ENCODE results near the gene UGT1A10. TPM values are rescaled to one million over a fixed set of nuclear protein-coding genes. Genes with fewer than 3 reads are reported as not detected.
"Not testable (repeated sequence)": the region's sequence is repeated elsewhere in the genome, so short reads cannot be mapped to it uniquely, and the experiment has no call there.

UGT1A10 gene
- total RNA-seq, 1 experiment from 2014 or later: not detected

- H3K4me1 ChIP-seq: no peaks in the 10 kb centered on the region
- H3K4me3 ChIP-seq: no peak overlapping the region
- no peaks in the 10 kb centered on the region; the same call in 1 of the 2 replicates for H3K9me3 ChIP-seq (replicated peaks)
- no peak for DNase-seq
- no peaks in the 10 kb centered on the region for H3K36me3 ChIP-seq
- no peak overlapping the region for H3K27ac ChIP-seq
- no peaks in the 10 kb centered on the region for H3K27me3 ChIP-seq
Measured at GRCh38 chr2:233693963-233694362, 57.7 kb downstream of the UGT1A10 start.

DNA sequence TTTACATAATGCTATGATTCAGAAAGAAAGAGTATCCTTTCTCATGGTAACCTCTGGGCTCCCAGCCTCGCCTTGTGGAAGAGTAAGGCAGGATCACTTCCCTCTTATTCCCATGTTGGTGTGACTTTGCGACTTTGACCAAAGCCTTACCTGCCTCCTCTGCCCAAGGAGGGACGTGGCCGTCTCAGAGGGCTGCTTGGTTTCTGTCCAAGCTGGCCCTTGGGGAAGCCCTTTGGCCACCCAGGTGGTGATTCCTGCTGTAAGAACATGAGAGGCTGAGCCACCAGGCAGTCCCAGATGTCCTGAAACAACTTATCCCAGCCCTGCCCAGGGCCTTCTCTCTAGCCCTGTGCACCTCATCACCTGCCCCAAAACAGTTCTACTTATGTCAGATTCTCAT lies 62.5 kb downstream of the UGT1A10 start:
- no peaks in the 10 kb centered on the region for H3K36me3 ChIP-seq
- no peak for DNase-seq
- H3K27ac ChIP-seq: no peak overlapping the region
- H3K9me3 ChIP-seq (replicated peaks): no peaks in the 10 kb centered on the region; the same call in 1 of the 2 replicates
- H3K4me3 ChIP-seq: no peak overlapping the region
- no peaks in the 10 kb centered on the region for H3K4me1 ChIP-seq
- H3K27me3 ChIP-seq: no peaks in the 10 kb centered on the region

DNA sequence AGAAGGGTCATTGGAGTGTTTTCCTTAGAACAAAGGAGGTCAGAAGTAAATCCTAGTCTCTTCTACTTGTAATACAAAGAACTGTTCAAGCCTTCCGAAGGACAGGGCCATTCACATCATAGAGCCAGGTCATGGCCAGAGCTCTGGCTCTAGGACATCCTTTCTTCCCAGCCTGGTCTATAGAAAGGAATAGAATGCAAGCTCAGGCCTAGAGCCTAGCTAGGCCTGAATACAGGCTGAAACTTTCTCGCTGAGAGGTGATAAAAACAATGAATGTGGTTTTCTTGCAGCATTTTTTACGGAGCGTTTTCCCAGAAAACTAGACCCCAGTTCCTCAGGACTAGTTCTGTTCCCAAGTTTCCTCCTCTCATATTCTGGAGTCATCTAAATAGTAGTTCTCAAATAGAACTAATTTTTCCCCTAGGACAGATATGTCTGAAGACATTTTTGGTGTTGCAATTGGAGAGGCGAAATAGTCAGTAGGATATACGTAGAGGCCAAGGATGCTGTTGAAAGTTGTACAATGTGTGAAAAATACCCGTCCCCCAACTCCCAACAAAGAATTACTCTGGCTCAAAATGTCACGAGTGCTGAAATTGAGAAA lies 63.3 kb downstream of the UGT1A10 start:
- no peaks in the 10 kb centered on the region; the same call in 1 of the 2 replicates for H3K9me3 ChIP-seq (replicated peaks)
- no peak overlapping the region for H3K27ac ChIP-seq
- H3K4me3 ChIP-seq: no peak overlapping the region
- no peaks in the 10 kb centered on the region for H3K4me1 ChIP-seq
- H3K36me3 ChIP-seq: no peaks in the 10 kb centered on the region
- no peaks in the 10 kb centered on the region for H3K27me3 ChIP-seq
- DNase-seq: no peak

- no peak for DNase-seq
- no peaks in the 10 kb centered on the region for H3K36me3 ChIP-seq
- H3K4me3 ChIP-seq: no peak overlapping the region
- no peaks in the 10 kb centered on the region for H3K4me1 ChIP-seq
- H3K27ac ChIP-seq: no peak overlapping the region
- no peaks in the 10 kb centered on the region; the same call in 1 of the 2 replicates for H3K9me3 ChIP-seq (replicated peaks)
- no peaks in the 10 kb centered on the region for H3K27me3 ChIP-seq
Measured at GRCh38 chr2:233700028-233700635, 63.9 kb downstream of the UGT1A10 start.

DNA sequence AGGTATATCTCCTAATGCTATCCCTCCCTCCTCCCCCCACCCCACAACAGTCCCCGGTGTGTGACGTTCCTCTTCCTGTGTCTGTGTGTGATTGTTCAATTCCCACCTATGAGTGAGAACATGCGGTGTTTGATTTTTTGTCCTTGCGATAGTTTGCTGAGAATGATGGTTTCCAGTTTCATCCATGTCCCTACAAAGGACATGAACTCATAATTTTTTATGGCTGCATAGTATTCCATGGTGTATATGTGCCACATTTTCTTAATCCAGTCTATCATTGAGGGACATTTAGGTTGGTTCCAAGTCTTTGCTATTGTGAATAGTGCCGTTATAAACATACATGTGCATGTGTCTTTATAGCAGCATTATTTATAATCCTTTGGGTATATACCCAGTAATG lies 64.6 kb downstream of the UGT1A10 start:
- H3K9me3 ChIP-seq (replicated peaks): not testable (repeated sequence)

DNA sequence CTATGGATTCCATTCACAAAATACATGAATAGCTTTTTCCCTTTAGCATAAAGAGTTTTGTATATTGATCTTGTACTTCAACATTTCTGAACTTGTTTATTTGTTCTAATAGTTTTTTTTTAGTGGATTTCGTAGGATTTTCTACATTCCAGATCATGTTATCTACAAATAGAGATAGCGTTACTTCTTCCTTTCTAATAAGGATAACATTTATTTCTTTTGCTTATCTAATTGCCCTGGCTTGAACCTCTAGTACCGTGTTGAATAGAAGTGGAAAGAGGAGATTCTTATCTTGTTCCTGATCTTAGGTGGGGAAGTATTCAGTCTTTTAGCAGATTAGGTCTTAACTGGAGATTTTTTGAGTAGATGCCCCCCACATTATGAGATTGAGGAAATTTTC lies 66.0 kb downstream of the UGT1A10 start:
- Histone ChIP-seq H3K9me3 (replicated peaks) (no peaks in the 10 kb centered on the region), H3K4me1 (no peaks in the 10 kb centered on the region), H3K4me3 (no peak overlapping the region), H3K27ac (no peak overlapping the region), H3K27me3 (no peaks in the 10 kb centered on the region), H3K36me3 (no peaks in the 10 kb centered on the region)
- DNase-seq: no peak

More for the DNA sequence above, 64.6 kb downstream of the UGT1A10 start:
- not testable (repeated sequence) for H3K27ac ChIP-seq, H3K4me3 ChIP-seq, H3K36me3 ChIP-seq, H3K27me3 ChIP-seq, DNase-seq, H3K4me1 ChIP-seq

- DNase-seq: no peak
- Histone ChIP-seq H3K36me3 (no peaks in the 10 kb centered on the region), H3K4me1 (no peaks in the 10 kb centered on the region), H3K9me3 (replicated peaks) (no peaks in the 10 kb centered on the region), H3K27me3 (no peaks in the 10 kb centered on the region), H3K27ac (no peak overlapping the region), H3K4me3 (no peak overlapping the region)
Measured at GRCh38 chr2:233705911-233706506, 69.8 kb downstream of the UGT1A10 start.

DNA sequence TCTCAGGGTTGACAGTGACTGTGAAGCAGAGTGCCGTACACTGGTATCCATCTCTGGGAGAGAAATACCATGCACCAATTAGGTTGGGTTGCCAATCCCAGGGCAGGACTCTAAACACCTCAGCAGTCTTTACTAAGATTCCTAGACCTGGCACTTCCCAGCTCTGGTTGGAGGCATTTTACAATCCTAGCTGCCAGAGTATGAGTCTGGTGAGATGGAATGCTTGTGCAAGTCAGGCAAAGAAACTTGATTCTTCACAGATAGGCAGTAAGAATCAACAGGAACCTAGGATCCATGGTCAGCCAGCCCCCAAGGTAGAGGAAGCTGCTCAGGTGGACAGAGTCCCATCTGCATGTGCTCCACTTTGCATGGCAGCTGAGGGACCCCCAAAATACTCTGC lies 70.5 kb downstream of the UGT1A10 start:
- Histone ChIP-seq H3K36me3 (no peaks in the 10 kb centered on the region), H3K27ac (no peak overlapping the region), H3K27me3 (no peaks in the 10 kb centered on the region), H3K4me3 (no peak overlapping the region), H3K9me3 (replicated peaks) (no peaks in the 10 kb centered on the region), H3K4me1 (no peaks in the 10 kb centered on the region)
- DNase-seq: no peak

DNA sequence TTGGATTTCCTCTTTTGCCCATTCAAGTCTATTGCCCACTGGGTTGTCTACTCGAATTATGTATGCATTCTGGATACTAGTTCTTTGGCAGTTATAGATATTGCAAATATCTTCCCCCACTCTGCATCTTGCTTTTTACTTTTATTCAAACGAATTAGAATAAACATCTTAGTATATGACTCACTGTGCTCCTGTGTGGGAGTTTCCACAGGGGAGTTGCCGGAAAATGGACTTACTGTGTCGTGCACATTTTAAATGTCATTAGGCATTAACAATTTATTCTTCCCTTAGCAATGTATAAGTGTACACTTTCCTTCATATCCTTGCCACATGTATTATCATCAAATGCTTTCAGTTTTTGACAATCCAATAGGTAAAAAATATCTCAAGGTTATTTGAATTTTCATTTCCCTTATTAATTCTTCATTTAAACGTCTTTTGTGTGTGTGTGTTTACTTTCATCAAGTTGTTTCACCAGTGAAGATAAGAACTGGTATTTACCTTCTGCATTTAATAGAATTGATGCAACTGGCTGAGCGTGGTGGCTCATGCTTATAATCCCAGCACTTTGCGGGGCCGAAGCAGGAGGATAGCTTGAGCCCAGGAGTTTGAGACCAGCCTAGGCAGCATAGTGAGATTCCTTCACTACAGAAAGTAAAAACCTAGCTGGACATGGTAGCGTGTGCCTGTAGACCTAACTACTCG lies 71.8 kb downstream of the UGT1A10 start:
- no peak overlapping the region for H3K27ac ChIP-seq

DNA sequence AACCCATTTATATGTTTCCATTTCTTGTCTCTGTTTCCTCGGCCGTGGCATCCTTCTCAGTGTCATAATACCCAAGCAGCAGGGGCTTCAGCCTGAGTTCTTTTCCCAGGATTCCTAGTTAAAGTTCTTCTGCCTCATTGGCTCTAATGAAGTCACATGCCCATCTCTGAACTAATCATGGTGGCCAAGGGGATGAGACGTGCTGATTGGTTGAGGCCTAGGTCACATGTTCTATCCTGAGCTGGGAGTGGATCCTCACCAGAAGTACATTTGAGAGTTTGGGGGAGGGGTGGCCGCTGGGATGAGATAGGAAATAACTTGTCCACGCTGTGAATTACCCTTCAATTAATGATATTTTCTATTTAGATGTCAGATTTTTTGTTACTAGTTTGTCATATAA lies 72.7 kb downstream of the UGT1A10 start:
- H3K36me3 ChIP-seq: no peaks in the 10 kb centered on the region
- H3K9me3 ChIP-seq (replicated peaks): no peaks in the 10 kb centered on the region
- no peak overlapping the region for H3K27ac ChIP-seq
- peak; percentile 15 to 45 for DNase-seq
- H3K4me3 ChIP-seq: no peak overlapping the region
- H3K27me3 ChIP-seq: no peaks in the 10 kb centered on the region
- H3K4me1 ChIP-seq: no peaks in the 10 kb centered on the region

More for the DNA sequence above, 71.8 kb downstream of the UGT1A10 start:
- no peaks in the 10 kb centered on the region for H3K4me1 ChIP-seq
- H3K27me3 ChIP-seq: no peaks in the 10 kb centered on the region
- no peak overlapping the region for H3K4me3 ChIP-seq
- no peaks in the 10 kb centered on the region for H3K36me3 ChIP-seq
- DNase-seq: no peak
- H3K9me3 ChIP-seq (replicated peaks): no peaks in the 10 kb centered on the region

- no peaks in the 10 kb centered on the region for H3K9me3 ChIP-seq (replicated peaks)
- DNase-seq: peak; percentile 83 to 89
- no peak overlapping the region for H3K4me3 ChIP-seq
- no peaks in the 10 kb centered on the region for H3K4me1 ChIP-seq
- H3K27me3 ChIP-seq: no peaks in the 10 kb centered on the region
- no peak overlapping the region for H3K27ac ChIP-seq
- H3K36me3 ChIP-seq: no peaks in the 10 kb centered on the region
Measured at GRCh38 chr2:233711312-233712008, 75.2 kb downstream of the UGT1A10 start.

DNA sequence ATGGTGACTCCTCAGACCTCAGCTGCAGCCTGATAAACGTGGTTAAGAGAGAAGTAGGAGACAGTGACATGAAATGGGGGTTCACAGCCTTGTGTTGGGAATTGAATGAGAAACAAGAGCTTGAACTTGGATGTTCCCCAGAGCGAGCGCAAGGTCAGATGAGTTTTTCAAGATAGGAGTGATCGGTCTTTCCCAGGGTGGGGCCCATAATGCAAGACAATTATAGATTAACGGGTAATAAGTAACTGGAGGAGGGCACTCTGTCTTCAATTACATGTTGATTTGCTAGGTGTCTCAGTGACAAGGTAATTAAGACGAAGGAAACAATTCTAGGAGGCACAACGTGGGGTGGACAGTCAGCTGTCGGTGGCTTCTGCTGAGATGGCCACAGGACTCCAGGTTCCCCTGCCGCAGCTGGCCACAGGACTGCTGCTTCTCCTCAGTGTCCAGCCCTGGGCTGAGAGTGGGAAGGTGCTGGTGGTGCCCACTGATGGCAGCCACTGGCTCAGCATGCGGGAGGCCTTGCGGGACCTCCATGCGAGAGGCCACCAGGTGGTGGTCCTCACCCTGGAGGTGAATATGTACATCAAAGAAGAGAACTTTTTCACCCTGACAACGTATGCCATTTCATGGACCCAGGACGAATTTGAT lies 76.5 kb downstream of the UGT1A10 start, which contains the start of gene UGT1A5:
Gene UGT1A5 (plus strand): TSS at position 297 of the 651 bp plus-strand sequence. CDS start 85 bp downstream, at position 382.
- Histone ChIP-seq H3K27ac (no peak within 1 kb of the TSS), H3K27me3 (no peaks in the 10 kb centered on the region), H3K4me3 (no peak within 1 kb of the TSS), H3K36me3 (no peaks in the 10 kb centered on the region), H3K4me1 (no peaks in the 10 kb centered on the region), H3K9me3 (replicated peaks) (no peaks in the 10 kb centered on the region)
- no peak for DNase-seq

- Histone ChIP-seq H3K27ac (no peak overlapping the region), H3K27me3 (no peaks in the 10 kb centered on the region), H3K9me3 (replicated peaks) (no peaks in the 10 kb centered on the region), H3K36me3 (no peaks in the 10 kb centered on the region), H3K4me1 (no peaks in the 10 kb centered on the region), H3K4me3 (no peak overlapping the region)
- no peak for DNase-seq
Measured at GRCh38 chr2:233713262-233713615, 77.0 kb downstream of the UGT1A10 start.

- Histone ChIP-seq H3K9me3 (replicated peaks) (no peaks in the 10 kb centered on the region), H3K36me3 (no peaks in the 10 kb centered on the region), H3K27me3 (no peaks in the 10 kb centered on the region), H3K27ac (no peak overlapping the region), H3K4me1 (no peaks in the 10 kb centered on the region), H3K4me3 (no peak overlapping the region)
- DNase-seq: no peak
Measured at GRCh38 chr2:233714121-233714520, 77.9 kb downstream of the UGT1A10 start.
